Hepatocyte (in vitro differentiated cells): ENCODE data around the gene NR2F1-AS1. TPM values are rescaled to one million over a fixed set of nuclear protein-coding genes. Genes with fewer than 3 reads are reported as not detected.

Experiments
- DNase-seq: peaks from one replicate; pipeline ENCODE4 v3.0.0-alpha.2; 2016; ENCODE audit warnings: low spot score
- H2AFZ ChIP-seq: fragments of 200-600 bp; sonication (generic); 2 replicates; pipeline ENCODE4 v1.6.0; 2016; ENCODE audit warnings: antibody characterized with exemption, mild to moderate bottlenecking
- H3K27ac ChIP-seq: fragments of 200-600 bp; sonication (generic); 2 replicates; pipeline ENCODE4 v1.5.1; 2016; ENCODE audit warnings: mild to moderate bottlenecking
- H3K27me3 ChIP-seq: fragments of 200-600 bp; sonication (generic); 2 replicates; pipeline ENCODE4 v1.6.1; 2016
- H3K36me3 ChIP-seq: fragments of 200-600 bp; sonication (generic); replicated peaks from 2 replicates; pipeline ENCODE4 v1.5.1; 2016; ENCODE audit warnings: low read depth; ENCODE audit not compliant: insufficient read depth
- H3K4me1 ChIP-seq: fragments of 200-600 bp; sonication (generic); 2 replicates; pipeline ENCODE4 v1.5.1; 2016; ENCODE audit warnings: mild to moderate bottlenecking, moderate library complexity; ENCODE audit not compliant: insufficient read depth
- H3K4me2 ChIP-seq: fragments of 200-600 bp; sonication (generic); 2 replicates; pipeline ENCODE4 v1.6.0; 2016
- H3K4me3 ChIP-seq: fragments of 200-600 bp; sonication (generic); 2 replicates; pipeline ENCODE4 v1.5.1; 2016; ENCODE audit warnings: mild to moderate bottlenecking
- H3K79me2 ChIP-seq: fragments of 200-600 bp; sonication (generic); 2 replicates; pipeline ENCODE4 v1.6.0; 2017; ENCODE audit warnings: mild to moderate bottlenecking
- H3K9me2 ChIP-seq: fragments of 200-600 bp; sonication (generic); replicated peaks from 2 replicates; pipeline ENCODE4 v1.6.0; 2017; ENCODE audit warnings: mild to moderate bottlenecking; ENCODE audit not compliant: insufficient read depth
- H3K9me3 ChIP-seq: fragments of 200-600 bp; sonication (generic); 2 replicates; pipeline ENCODE4 v1.5.1; 2016; ENCODE audit warnings: low read depth, mild to moderate bottlenecking
- H4K20me1 ChIP-seq: fragments of 200-600 bp; sonication (generic); 2 replicates; pipeline ENCODE4 v1.6.0; 2016; ENCODE audit warnings: mild to moderate bottlenecking; ENCODE audit not compliant: insufficient read depth, poor library complexity, severe bottlenecking
- EZH2 ChIP-seq: fragments of 200-600 bp; sonication (generic); IDR thresholded peaks from 2 replicates; pipeline ENCODE4 v1.6.1; 2016; ENCODE audit warnings: antibody characterized with exemption, mild to moderate bottlenecking, borderline replicate concordance
- EZH2phosphoT487 ChIP-seq: fragments of 200-600 bp; sonication (generic); IDR thresholded peaks from one replicate; pipeline ENCODE4 v1.6.1; 2018; ENCODE audit warnings: antibody characterized with exemption, mild to moderate bottlenecking, low read depth, moderate library complexity; ENCODE audit not compliant: unreplicated experiment, severe bottlenecking
- WGBS: methylation state at CpG from one replicate; pipeline ENCODE4 v1.1.6; 2016; ENCODE audit warnings: low lambda C conversion rate; ENCODE audit errors: missing lambda C conversion rate; 5-methylcytosine and 5-hydroxymethylcytosine counted together
- polyA plus RNA-seq: library from polyadenylated mRNA; unstranded; fragments of >200 nt; fragmentation: Nextera tagmentation; extraction: Ambion mirVana; gene quantifications from 2 replicates; pipeline ENCODE4 v1.2.1, GENCODE V29; 2016
- total RNA-seq: library from RNA; depleted of rRNA; stranded (reverse); fragments of >200 nt; gene quantifications from 2 replicates; pipeline ENCODE4 v1.2.3, GENCODE V29; 2014
- TF ChIP-seq, protein P1 (sequence below): fragments of 200-600 bp; sonication (generic); IDR thresholded peaks from 2 replicates; pipeline ENCODE4 v1.5.1; 2016; ENCODE audit warnings: antibody characterized with exemption, mild to moderate bottlenecking; ENCODE audit not compliant: poor library complexity

NR2F1-AS1 gene
- total and polyA plus RNA-seq, 2 experiments from 2014 or later = 8.4 to 8.6 TPM

DNA sequence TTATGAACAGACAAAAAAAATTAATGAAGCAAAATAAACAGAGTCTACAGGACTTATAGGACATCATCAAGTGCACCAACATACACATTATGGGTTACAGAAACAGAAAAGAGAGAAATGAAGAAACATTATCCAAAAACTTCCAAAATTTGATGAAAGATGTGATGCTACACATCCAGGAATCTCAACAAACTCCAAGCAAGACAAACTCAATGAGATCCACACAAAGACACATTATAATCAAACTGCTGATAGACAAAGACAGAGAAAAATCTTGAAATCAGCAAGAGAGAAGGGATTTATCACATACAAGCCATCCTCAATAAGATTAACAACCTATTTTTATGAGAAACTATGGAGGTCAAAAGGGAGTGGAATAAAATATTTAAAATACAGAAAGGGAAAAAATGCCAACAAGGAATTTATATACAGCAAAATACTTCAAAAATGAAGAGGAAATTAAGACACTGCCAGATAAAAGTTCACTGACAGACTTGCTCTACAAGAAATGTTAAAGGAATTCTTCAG, 101.0 kb downstream of the NR2F1-AS1 start:
- no peaks in the 10 kb centered on the region for H3K9me3 ChIP-seq
- H4K20me1 ChIP-seq = no peaks in the 10 kb centered on the region
- TF ChIP-seq, protein P1, sequence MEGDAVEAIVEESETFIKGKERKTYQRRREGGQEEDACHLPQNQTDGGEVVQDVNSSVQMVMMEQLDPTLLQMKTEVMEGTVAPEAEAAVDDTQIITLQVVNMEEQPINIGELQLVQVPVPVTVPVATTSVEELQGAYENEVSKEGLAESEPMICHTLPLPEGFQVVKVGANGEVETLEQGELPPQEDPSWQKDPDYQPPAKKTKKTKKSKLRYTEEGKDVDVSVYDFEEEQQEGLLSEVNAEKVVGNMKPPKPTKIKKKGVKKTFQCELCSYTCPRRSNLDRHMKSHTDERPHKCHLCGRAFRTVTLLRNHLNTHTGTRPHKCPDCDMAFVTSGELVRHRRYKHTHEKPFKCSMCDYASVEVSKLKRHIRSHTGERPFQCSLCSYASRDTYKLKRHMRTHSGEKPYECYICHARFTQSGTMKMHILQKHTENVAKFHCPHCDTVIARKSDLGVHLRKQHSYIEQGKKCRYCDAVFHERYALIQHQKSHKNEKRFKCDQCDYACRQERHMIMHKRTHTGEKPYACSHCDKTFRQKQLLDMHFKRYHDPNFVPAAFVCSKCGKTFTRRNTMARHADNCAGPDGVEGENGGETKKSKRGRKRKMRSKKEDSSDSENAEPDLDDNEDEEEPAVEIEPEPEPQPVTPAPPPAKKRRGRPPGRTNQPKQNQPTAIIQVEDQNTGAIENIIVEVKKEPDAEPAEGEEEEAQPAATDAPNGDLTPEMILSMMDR = no peak
- TF ChIP-seq EZH2phosphoT487 = no peak
- no peak for TF ChIP-seq EZH2
- H3K36me3 ChIP-seq = no peaks in the 10 kb centered on the region
- H3K9me2 ChIP-seq = no peaks in the 10 kb centered on the region
- H3K27me3 ChIP-seq = no peaks in the 10 kb centered on the region
- H3K27ac ChIP-seq = no peak overlapping the region
- no peak overlapping the region for H3K4me3 ChIP-seq
- DNase-seq = no peak
- no peak overlapping the region for H2AFZ ChIP-seq
- no peak overlapping the region for H3K4me2 ChIP-seq
- no peaks in the 10 kb centered on the region for H3K79me2 ChIP-seq
- H3K4me1 ChIP-seq = no peaks in the 10 kb centered on the region

DNA sequence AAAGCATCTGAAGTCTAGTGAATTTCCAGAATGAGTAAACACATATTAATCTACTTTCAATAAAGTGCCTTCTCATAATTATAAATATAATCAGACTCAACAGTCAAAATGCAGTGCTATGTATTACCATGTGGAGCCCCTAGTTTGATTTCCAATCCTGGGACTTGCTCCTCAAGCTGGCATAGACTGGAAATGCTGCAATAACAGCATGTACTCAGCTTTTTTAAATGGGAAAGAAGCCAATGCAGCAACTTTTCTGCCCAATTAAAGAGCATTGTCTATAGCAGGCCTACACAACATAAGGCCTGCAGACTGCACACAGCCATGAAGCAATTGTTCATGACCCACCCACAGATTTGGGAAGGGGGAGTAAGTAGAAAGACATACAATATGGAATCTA, 103.2 kb downstream of the NR2F1-AS1 start:
- Histone ChIP-seq H3K27ac (no peak overlapping the region), H3K36me3 (no peaks in the 10 kb centered on the region), H2AFZ (no peak overlapping the region), H4K20me1 (no peaks in the 10 kb centered on the region), H3K4me2 (no peak overlapping the region), H3K4me1 (no peaks in the 10 kb centered on the region), H3K9me3 (no peaks in the 10 kb centered on the region), H3K27me3 (no peaks in the 10 kb centered on the region), H3K4me3 (no peak overlapping the region), H3K9me2 (no peaks in the 10 kb centered on the region), H3K79me2 (no peaks in the 10 kb centered on the region)
- no peak for DNase-seq
- TF ChIP-seq, protein P1 = no peak
- no peak for TF ChIP-seq EZH2
- TF ChIP-seq EZH2phosphoT487 = no peak

GRCh38 chr5:93476251-93476742, 104.7 kb downstream of the NR2F1-AS1 start:
- H3K4me3 ChIP-seq = no peak overlapping the region
- H3K9me2 ChIP-seq = no peaks in the 10 kb centered on the region
- no peaks in the 10 kb centered on the region for H3K79me2 ChIP-seq
- H3K9me3 ChIP-seq = no peaks in the 10 kb centered on the region
- H4K20me1 ChIP-seq = no peaks in the 10 kb centered on the region
- H3K27ac ChIP-seq = no peak overlapping the region
- no peaks in the 10 kb centered on the region for H3K4me1 ChIP-seq
- H3K27me3 ChIP-seq = no peaks in the 10 kb centered on the region
- whole genome bisulfite sequencing = 37% methylated on average over 2 of the region's 2 CpGs
- no peak overlapping the region for H2AFZ ChIP-seq
- H3K36me3 ChIP-seq = no peaks in the 10 kb centered on the region
- TF ChIP-seq EZH2 = no peak
- TF ChIP-seq EZH2phosphoT487 = no peak
- TF ChIP-seq, protein P1 = no peak
- no peak for DNase-seq
- no peak overlapping the region for H3K4me2 ChIP-seq

DNA sequence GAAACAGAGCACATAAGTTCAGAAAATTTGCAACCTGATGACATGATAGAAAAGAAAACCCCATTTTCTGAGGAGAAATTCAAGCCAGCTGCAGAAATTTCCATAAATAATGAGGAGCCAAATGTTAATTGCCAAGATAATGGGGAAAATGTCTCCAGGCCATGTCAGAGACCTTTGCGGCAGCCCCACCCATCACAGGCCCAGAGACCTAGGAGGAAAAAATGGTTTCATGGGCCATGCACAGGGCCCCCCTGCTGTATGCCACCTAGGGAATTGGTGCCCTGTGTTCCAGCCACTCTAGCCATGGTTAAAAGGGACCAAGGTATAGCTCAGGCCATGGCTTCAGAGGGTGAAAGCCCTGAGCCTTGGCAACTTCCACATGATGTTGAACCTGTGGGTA, 118.1 kb downstream of the NR2F1-AS1 start:
- WGBS = 100% methylated on average over 1 of the region's 1 CpG
- H3K9me2 ChIP-seq = no peaks in the 10 kb centered on the region
- no peak for DNase-seq
- no peaks in the 10 kb centered on the region for H3K27me3 ChIP-seq
- H4K20me1 ChIP-seq = no peaks in the 10 kb centered on the region
- H3K4me3 ChIP-seq = no peak overlapping the region
- no peak overlapping the region for H3K4me2 ChIP-seq
- H3K36me3 ChIP-seq = no peaks in the 10 kb centered on the region
- H3K27ac ChIP-seq = no peak overlapping the region
- H2AFZ ChIP-seq = no peak overlapping the region
- H3K9me3 ChIP-seq = no peaks in the 10 kb centered on the region
- H3K79me2 ChIP-seq = no peaks in the 10 kb centered on the region
- TF ChIP-seq EZH2 (no peak), EZH2phosphoT487 (no peak)
- TF ChIP-seq, protein P1 = no peak
- H3K4me1 ChIP-seq = no peaks in the 10 kb centered on the region
